Activated T-helper 1 cell treated with anti-CD3 and anti-CD28 coated beads, Interleukin-12 subunit alpha, Interleukin-12 subunit beta, Interleukin-2, Interleukin-4 antibody, amounts not matched to agents 30 ng/mL and 10 ng/mL and 1 ng/mL, durations not matched to agents 14 hours and 24 hours and 36 hours (primary cell): ENCODE results near the gene SULT6B1. TPM values are rescaled to one million over a fixed set of nuclear protein-coding genes. Genes with fewer than 3 reads are reported as not detected.

ENCODE experiments used
- DNase-seq: peaks from one replicate; pipeline ENCODE4 v3.0.0; 2021; ENCODE audit warnings: low spot score
- H3K27ac Mint-ChIP-seq: one replicate; pipeline ENCODE4 v1.8.0; 2021; ENCODE audit warnings: mild to moderate bottlenecking, mixed read lengths
- H3K27me3 Mint-ChIP-seq: one replicate; pipeline ENCODE4 v1.8.0; 2022; ENCODE audit warnings: mild to moderate bottlenecking, moderate library complexity, mixed read lengths; ENCODE audit not compliant: insufficient read depth
- H3K36me3 Mint-ChIP-seq: one replicate; pipeline ENCODE4 v1.8.0; 2021; ENCODE audit warnings: low read depth, mixed read lengths
- H3K4me1 Mint-ChIP-seq: one replicate; pipeline ENCODE4 v1.8.0; 2021; ENCODE audit warnings: low read depth, mixed read lengths
- H3K4me3 Mint-ChIP-seq: one replicate; pipeline ENCODE4 v1.8.0; 2021; ENCODE audit warnings: mild to moderate bottlenecking, moderate library complexity, mixed read lengths
- H3K9me3 Mint-ChIP-seq: one replicate; pipeline ENCODE4 v1.8.0; 2021; ENCODE audit warnings: mixed read lengths
- intact Hi-C: fragments of 100-400 bp; cut with micrococcal nuclease; formaldehyde crosslinking; loops from one replicate; pipeline ENCODE4 v1.15.1; 2024
- total RNA-seq: library from RNA; stranded (reverse); gene quantifications from 2 replicates; pipeline ENCODE4 v1.2.3, GENCODE V29; 2022

SULT6B1 gene
- total RNA-seq, 1 donor from 2014 or later: not detected

DNA sequence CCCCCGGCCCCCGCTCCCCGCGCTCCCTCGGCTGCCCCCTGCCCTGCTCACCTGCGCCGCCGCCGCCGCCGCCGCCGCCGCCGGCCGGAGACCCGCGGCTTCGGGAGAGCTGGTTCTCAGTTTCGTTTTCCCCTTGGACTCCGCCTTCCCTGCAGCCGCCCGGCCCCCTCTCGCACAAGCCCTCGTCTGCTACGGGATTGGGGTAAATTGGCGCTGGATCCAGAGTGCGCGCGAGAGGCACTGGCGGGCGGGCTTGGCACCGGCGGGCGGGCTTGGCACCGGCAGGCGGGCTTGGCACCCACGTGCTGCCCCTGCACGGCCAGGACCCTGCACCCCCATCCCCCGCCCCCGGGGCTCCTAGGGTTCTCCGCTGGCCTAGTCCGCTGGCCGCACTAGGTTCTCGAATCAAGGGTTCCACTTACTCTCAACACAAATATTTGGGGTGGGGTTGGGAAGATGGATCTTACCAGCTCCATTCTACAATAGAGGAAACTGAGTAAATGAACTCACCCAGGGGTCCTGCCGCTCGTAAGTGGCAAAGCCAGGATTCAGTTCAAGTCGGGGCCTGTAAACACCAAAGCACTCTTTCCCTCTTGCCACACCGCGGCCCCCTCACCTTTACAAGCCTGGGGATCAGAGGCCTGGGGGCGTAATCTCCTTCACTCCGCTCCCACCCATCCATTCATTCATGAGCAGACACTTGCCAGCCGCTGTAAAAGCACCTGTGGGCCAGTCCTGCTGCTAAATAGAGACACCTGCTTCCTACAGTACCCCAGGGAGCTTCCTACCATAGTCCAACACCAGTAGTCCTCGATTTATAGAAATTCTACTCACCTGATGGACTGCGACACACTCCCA lies 31.4 kb downstream of the SULT6B1 start, which contains the start of gene EIF2AK2:
Gene EIF2AK2, minus strand, starts transcription at position 124 of the 858 bp plus-strand sequence. CDS start 9,174 bp downstream, outside the sequence.
- Mint-ChIP-seq H3K4me3 (peak within 1 kb of the TSS; percentile 89), H3K27me3 (no peaks in the 10 kb centered on the region), H3K27ac (peak within 1 kb of the TSS; percentile 93), H3K9me3 (no peaks in the 10 kb centered on the region), H3K36me3 (peaks cover 23% of the 10 kb centered on the region), H3K4me1 (peaks cover 46% of the 10 kb centered on the region)
- intact Hi-C loops: loop anchor here (1.0 to 5.0 kb wide), 6 partner anchors 8 to 190 kb away; partner anchors contain the start of genes CEBPZ, CEBPZOS, GPATCH11 and HEATR5B
- peak; percentile 84 for DNase-seq

DNA sequence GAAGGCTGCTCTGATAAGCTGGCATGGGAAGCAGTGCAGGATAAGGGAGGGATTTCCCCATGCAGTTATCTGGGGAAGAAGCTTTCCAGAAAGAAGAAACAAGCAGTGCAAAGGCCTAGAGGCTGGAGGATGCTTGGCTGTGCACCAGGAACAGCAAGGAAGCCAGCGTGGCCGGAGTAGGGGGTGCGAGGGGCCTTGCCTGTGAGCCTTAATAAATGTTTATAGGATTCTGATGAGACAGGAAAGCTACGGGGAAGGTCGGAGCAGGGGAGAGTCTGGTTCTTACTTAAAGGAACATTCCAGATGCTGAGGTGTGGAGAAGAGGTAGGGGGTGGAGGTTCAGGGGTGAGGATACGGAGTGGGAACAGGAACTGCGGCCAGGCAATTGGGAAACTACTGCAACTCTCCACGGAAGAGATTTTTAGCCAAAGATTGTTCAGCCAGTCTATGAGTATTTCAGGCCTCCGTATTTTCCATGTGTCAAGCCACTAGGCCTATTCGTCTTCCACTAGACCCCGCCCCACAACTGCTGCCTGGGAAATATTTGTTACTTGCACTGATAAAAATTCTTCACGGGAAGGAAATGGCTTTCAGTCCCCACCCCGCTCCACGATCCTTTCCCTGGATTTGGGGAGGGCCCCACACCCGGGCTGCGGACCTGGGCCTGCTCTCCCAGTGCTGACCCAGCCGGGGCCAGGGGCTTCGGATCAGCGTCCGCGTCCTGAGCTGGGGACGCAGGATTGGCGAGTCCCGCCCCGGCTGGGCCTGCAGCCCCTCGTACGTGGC lies 32.2 kb downstream of the SULT6B1 start:
- Mint-ChIP-seq H3K36me3 (peaks cover 28% of the 10 kb centered on the region), H3K4me3 (peak overlapping the region; percentile 89), H3K27me3 (no peaks in the 10 kb centered on the region), H3K27ac (peak overlapping the region; percentile 93), H3K4me1 (peaks cover 50% of the 10 kb centered on the region), H3K9me3 (no peaks in the 10 kb centered on the region)
- no peak for DNase-seq
- intact Hi-C loops: loop anchor here (1.0 to 5.0 kb wide), 4 partner anchors 40 to 189 kb away; partner anchors contain the start of genes CEBPZOS, GPATCH11, HEATR5B and STRN

DNA sequence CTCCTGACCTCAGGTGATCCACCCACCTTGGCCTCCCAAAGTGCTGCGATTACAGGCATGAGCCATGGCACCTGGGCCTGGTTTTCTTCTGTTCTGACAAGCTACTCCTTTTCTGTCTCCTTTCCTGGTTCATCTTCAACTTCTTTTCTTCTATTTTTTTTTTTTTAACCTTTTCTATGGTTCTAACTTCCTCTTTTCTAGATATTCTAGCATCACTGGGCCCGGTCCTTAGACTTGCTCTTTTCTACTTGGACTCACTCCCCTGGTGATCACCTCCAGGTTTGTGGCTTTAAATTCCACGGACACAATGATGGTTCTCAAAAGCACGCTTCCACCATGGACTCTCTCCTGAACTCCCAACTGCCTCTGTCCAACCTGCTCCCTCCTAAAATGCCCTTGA lies 33.7 kb downstream of the SULT6B1 start:
- intact Hi-C loops: loop anchor here (5.0 kb wide), 1 partner anchor 187 kb away; the partner anchor contains the start of gene STRN

DNA sequence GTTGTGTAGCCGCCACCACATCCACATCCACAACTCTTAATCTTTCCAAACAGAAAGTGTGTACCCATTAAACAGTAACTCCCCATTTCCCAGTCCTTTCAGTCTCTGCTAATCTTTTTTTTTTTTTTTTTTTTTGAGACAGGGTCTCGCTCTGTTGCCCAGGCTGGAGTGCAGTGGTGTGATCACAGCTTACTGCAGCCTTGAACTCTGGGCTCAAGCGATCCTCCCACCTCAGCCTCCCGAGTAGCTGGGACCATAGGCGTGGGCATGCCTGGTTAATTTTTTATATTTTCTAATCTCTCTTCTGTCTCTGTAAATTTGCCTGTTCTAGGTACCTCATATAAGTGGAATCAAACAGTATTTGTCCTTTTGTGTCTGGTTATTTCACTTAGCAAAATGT lies 35.2 kb downstream of the SULT6B1 start:
- no peak overlapping the region for H3K4me3 Mint-ChIP-seq
- intact Hi-C loops: no loop called here
- DNase-seq: no peak
- peak overlapping the region; percentile 50 for H3K27ac Mint-ChIP-seq
- H3K36me3 Mint-ChIP-seq: peaks cover 44% of the 10 kb centered on the region
- H3K4me1 Mint-ChIP-seq: peaks cover 65% of the 10 kb centered on the region
- H3K27me3 Mint-ChIP-seq: no peaks in the 10 kb centered on the region
- H3K9me3 Mint-ChIP-seq: no peaks in the 10 kb centered on the region

More for the DNA sequence above, 33.7 kb downstream of the SULT6B1 start:
- Mint-ChIP-seq H3K27ac (peak overlapping the region; percentile 81), H3K27me3 (no peaks in the 10 kb centered on the region), H3K9me3 (no peaks in the 10 kb centered on the region), H3K36me3 (peaks cover 34% of the 10 kb centered on the region), H3K4me3 (peak overlapping the region; percentile 89), H3K4me1 (peaks cover 62% of the 10 kb centered on the region)
- no peak for DNase-seq

DNA sequence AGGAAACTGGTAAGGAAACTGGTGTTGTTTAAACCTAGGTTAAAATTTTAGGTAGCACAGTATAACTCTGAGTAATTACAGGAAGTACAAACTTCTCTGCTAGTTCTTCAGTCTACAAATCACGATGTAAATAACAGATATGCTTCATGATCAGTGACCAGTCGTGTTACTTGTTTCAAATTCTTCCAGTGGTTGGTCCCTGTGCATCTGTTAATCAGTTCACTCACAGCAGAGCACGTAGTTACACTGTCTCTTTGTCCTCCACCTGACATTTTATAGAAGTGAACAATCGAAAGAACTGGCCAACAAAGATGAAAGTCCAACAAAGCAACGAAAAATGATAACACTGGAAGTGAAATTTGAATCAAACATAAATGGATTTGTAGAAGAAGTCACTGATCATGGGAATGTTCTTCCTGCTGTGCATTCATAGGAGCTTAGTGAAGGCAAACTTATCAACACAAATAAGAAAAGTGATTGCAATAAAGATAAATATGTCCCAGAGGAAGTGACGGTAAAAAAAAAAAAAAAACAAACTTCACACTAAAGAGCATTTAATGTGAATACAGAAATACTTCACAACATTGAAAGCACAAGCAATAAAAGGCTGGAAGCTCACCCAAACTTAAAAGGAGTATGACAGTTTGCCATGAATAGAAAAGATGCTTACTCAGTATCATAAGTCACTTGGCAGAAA lies 38.7 kb downstream of the SULT6B1 start:
- DNase-seq: no peak
- intact Hi-C loops: loop anchor here (1.0 kb wide), 1 partner anchor 8 kb away; no protein-coding TSS in a partner anchor
- Mint-ChIP-seq H3K9me3 (no peaks in the 10 kb centered on the region), H3K36me3 (peaks cover 56% of the 10 kb centered on the region), H3K4me3 (peak overlapping the region; percentile 3), H3K4me1 (peaks cover 44% of the 10 kb centered on the region), H3K27ac (peak overlapping the region; percentile 24), H3K27me3 (no peaks in the 10 kb centered on the region)

DNA sequence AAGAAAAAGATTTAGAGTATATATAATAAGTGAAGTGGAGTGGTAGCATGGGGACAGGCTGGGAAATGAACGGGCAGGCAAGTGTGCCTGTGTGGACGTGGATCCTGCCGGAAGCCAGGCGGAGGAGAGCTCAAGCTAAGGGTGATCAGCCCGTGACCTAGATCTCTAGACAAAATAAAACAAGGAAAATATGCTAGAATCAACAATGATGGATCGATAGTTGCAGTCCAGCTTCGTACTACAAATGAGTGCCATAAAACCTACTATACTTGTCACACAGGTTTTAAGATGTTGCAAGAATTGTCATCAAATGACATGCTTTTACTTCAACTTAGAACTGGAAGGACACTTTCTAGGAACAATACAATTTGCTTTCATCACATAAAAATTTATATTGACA lies 40.1 kb downstream of the SULT6B1 start:
- Mint-ChIP-seq H3K27me3 (no peaks in the 10 kb centered on the region), H3K4me3 (no peak overlapping the region), H3K36me3 (peaks cover 48% of the 10 kb centered on the region), H3K27ac (no peak overlapping the region), H3K4me1 (peaks cover 32% of the 10 kb centered on the region), H3K9me3 (no peaks in the 10 kb centered on the region)
- DNase-seq: no peak
- intact Hi-C loops: no loop called here

DNA sequence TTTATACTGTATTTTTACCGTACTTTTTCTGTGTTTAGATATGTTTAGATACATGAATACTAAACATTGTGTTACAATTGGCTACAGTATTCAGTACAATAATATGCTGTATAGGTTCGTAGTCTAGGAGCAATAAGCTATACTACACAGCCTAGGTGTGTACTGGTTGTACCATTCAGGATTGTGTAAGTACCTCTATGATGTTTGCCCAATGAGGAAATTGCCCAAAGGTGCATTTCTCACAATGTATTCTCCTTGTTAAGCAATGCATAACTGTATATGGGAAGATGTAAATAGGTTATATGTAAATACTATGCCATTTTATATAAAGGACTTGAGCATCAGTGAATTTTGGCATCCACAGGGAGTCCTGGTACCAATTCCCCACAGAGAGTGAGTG lies 42.4 kb downstream of the SULT6B1 start:
- H3K4me3 Mint-ChIP-seq: no peak overlapping the region
- intact Hi-C loops: no loop called here
- H3K9me3 Mint-ChIP-seq: no peaks in the 10 kb centered on the region
- H3K36me3 Mint-ChIP-seq: peaks cover 46% of the 10 kb centered on the region
- peaks cover 13% of the 10 kb centered on the region for H3K4me1 Mint-ChIP-seq
- no peak overlapping the region for H3K27ac Mint-ChIP-seq
- DNase-seq: no peak
- no peaks in the 10 kb centered on the region for H3K27me3 Mint-ChIP-seq

DNA sequence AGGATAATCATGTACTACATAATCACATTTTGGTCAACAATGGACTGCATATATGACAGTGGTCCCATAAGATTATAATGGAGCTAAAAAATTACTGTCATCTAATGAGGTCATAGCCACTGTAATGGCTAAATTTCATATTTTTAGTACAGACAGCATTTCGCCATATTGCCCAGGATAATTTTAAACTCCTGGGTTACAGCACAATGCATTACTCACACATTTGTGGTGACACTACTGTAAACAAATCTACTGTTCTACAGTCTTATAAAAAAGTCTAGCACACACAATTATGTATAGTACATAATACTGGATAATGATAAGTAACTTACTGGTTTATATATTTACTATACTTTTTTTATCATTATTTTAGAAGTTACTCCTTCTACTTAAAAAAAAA lies 44.5 kb downstream of the SULT6B1 start:
- Mint-ChIP-seq H3K9me3 (no peaks in the 10 kb centered on the region), H3K4me3 (no peak overlapping the region), H3K4me1 (no peaks in the 10 kb centered on the region), H3K36me3 (peaks cover 50% of the 10 kb centered on the region), H3K27ac (no peak overlapping the region), H3K27me3 (no peaks in the 10 kb centered on the region)
- intact Hi-C loops: no loop called here
- no peak for DNase-seq

DNA sequence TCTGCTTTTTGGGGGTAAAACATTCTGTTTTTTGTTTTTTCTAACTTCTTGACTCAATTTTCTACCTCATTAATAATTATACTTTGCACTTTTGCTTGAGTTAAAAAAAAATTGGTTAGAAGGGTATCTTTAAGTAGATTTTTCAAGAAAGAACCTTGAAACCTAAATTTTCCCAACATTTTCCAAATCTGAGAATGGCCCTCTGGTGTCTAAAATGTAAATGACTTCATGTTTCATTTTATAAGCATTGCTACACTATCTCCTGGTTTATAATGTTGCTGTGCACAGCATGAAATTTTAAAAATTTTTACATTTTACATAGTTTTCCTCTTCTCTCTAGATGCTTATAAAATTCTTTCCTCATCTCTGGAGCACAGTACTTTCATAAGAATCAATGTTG lies 45.9 kb downstream of the SULT6B1 start:
- H3K27me3 Mint-ChIP-seq: no peaks in the 10 kb centered on the region
- H3K9me3 Mint-ChIP-seq: no peaks in the 10 kb centered on the region
- DNase-seq: no peak
- intact Hi-C loops: no loop called here
- H3K27ac Mint-ChIP-seq: no peak overlapping the region
- H3K4me1 Mint-ChIP-seq: no peaks in the 10 kb centered on the region
- no peak overlapping the region for H3K4me3 Mint-ChIP-seq
- H3K36me3 Mint-ChIP-seq: peaks cover 43% of the 10 kb centered on the region

DNA sequence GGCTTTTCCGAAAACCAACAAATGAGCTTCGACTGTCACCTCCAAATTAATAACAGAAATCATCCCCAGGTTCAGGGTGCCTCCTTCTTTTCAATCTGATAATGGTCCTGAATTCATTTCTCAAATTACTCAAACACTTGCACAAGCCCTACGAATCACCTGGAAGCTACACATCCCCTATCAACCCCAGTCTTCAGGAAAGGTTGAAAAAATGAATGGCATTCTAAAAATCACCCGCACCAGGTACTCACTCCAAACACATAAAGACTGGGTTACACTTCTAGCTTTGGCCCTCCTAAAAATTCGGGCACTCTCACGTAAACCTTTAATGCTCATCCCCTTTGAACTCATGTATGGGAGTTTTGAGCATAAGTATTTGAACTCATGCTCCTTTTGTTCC lies 55.6 kb downstream of the SULT6B1 start:
- DNase-seq: no peak
- no peaks in the 10 kb centered on the region for H3K27me3 Mint-ChIP-seq
- H3K36me3 Mint-ChIP-seq: peaks cover 50% of the 10 kb centered on the region

DNA sequence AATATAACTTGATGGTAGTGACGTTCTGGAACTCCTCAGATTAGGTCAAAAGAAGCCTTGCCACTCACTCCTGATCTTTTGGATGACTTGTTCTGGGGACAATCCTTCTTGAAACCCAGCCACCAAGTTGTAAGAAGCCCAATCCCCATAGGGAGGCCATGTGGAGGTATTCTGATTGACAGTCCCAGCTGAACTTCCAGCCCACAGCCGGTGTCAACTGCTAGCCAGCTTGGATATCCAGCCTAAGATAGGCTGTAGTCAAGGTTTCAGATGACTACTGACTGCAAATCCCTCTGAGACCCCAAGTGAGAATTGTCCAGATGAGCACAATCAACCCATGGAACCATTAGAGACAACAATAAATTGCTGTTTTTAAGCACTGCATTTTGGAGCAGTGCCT lies 63.1 kb downstream of the SULT6B1 start:
- no peak overlapping the region for H3K4me3 Mint-ChIP-seq
- H3K9me3 Mint-ChIP-seq: no peaks in the 10 kb centered on the region
- DNase-seq: no peak
- no peaks in the 10 kb centered on the region for H3K27me3 Mint-ChIP-seq
- peaks cover 51% of the 10 kb centered on the region for H3K36me3 Mint-ChIP-seq
- H3K4me1 Mint-ChIP-seq: peaks cover 7% of the 10 kb centered on the region
- no peak overlapping the region for H3K27ac Mint-ChIP-seq
- intact Hi-C loops: no loop called here

More for the DNA sequence above, 55.6 kb downstream of the SULT6B1 start:
- Mint-ChIP-seq H3K27ac (no peak overlapping the region), H3K9me3 (no peaks in the 10 kb centered on the region), H3K4me1 (no peaks in the 10 kb centered on the region), H3K4me3 (no peak overlapping the region)
- intact Hi-C loops: no loop called here

DNA sequence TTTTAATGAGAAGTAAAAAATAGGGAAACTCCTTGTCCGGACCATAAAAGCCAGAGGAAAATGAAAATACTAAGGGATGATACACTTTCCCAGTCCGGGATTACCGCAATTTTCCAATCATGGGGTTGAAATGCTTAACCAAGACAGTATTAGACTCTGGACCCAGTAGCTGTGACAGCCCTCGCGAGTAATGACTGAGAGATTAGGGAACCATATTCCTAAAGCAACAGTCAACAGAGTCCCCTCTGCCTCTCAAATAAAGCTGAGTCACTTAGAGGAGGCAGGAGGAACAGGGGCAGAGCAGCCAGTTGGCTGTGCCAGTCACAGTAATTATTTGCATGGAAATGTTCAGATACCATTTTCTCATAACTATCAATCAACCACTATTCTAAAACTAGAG lies 69.3 kb downstream of the SULT6B1 start:
- intact Hi-C loops: no loop called here
- H3K4me3 Mint-ChIP-seq: no peak overlapping the region
- H3K9me3 Mint-ChIP-seq: no peaks in the 10 kb centered on the region
- peaks cover 13% of the 10 kb centered on the region for H3K4me1 Mint-ChIP-seq
- no peak overlapping the region for H3K27ac Mint-ChIP-seq
- H3K27me3 Mint-ChIP-seq: no peaks in the 10 kb centered on the region
- DNase-seq: no peak
- peaks cover 32% of the 10 kb centered on the region for H3K36me3 Mint-ChIP-seq
